Gastrocnemius medialis (tissue), 4 donors: ENCODE measurements around the gene STEEP1.

Experiments
- CTCF ChIP-seq, 5 experiments: fragments of 450-650 bp in 3 of 5; fragments of 200-600 bp in 2 of 5; sonication (generic) in 2 of 5; IDR thresholded peaks in 4 of 5; conservative IDR thresholded peaks in 1 of 5; 1 replicate in 4 of 5; 2 replicates in 1 of 5; pipeline ENCODE4 v1.5.1; 2016 to 2019; ENCODE audit warnings: antibody characterized with exemption in 5 of 5, mild to moderate bottlenecking in 3 of 5, moderate library complexity in 3 of 5
- POLR2A ChIP-seq, 2 donors: fragments of 450-650 bp; IDR thresholded peaks; one replicate each; pipeline ENCODE4 v1.6.1; 2017; ENCODE audit warnings: antibody characterized with exemption in 2 of 2, mild to moderate bottlenecking in 2 of 2, moderate library complexity in 2 of 2

GRCh38 chrX:119507206-119507605, 58.0 kb downstream of the STEEP1 start:
- TF ChIP-seq CTCF (IDR thresholded peaks at IDR 0.05 in 4 of 5, conservative IDR thresholded peaks at IDR 0.05 in 1 of 5) (no peak), POLR2A (IDR thresholded peaks at IDR 0.05) (no peak)
